ENCODE data around the gene CNKSR3.

Gene CNKSR3

GRCh38 chr6:154478021-154478700 is 32.3 kb downstream of the CNKSR3 start:
- DNase-seq: no peak

- no peak for DNase-seq
Observed at GRCh38 chr6:154476494-154476893, 34.0 kb downstream of the CNKSR3 start.

DNA sequence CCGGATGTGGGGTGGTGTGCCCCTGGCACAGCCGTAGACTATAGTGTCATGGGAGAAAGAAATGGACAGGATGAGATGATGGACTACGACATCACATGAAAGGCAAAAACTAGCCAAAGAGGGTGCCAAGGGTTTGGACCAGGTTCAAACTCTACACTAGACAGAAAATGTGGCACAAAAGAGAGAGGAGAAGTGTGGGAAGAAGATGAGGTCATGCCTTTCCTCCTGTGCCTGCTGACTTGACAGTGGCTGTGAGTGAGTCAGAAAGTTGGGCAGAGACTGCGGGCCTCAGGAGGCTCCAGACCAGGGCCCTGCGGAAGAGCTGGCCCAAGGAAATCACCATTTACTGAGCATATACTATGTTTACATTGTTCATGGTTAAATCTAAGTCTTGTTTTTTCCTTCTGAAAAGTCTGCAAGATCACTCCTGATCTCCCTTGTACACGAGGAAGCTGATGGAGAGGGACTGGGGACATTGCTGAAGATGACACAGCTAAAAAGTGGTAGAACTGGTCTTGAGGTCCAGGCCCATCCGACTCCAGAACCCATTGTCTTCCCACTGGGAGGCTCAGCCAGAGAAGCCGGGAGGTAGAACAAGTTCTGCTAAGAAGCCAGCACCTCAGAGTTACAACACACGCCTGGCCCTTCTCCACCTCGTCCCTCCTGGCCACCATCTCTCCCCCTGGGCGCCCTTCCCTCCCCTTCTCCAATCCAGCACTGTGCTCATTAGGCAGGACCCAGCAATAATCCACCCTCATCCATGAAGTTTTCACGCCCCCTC is 35.6 kb downstream of the CNKSR3 start:
- DNase-seq: no peak

- DNase-seq: no peak
Observed at GRCh38 chr6:154473324-154473723, 37.2 kb downstream of the CNKSR3 start.

- no peak for DNase-seq
Observed at GRCh38 chr6:154471609-154472362, 38.7 kb downstream of the CNKSR3 start.

- no peak for DNase-seq
Observed at GRCh38 chr6:154469306-154469935, 41.1 kb downstream of the CNKSR3 start.

DNA sequence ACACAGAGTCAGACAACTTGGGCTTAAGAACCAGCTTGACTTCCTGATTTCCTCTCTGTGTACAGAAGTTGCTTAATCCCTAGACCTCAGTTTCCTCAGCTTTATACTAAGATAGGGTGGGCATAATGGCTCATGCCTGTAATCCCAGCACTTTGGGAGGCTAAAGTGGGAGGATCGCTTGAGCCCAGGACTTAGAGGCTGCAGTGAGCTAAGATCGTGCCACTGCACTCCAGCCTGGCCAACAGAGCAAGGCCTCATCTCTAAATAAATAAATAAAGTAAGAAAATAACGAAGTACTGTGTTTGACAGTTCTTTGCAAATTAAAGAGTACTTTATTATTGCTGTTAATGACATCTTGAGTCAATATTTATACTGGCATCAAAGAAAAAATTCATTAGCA is 41.7 kb downstream of the CNKSR3 start:
- no peak for DNase-seq

- no peak for DNase-seq
Observed at GRCh38 chr6:154466971-154467679, 43.4 kb downstream of the CNKSR3 start.

GRCh38 chr6:154466139-154466538 is 44.3 kb downstream of the CNKSR3 start:
- DNase-seq: no peak

GRCh38 chr6:154463573-154464419 is 46.7 kb downstream of the CNKSR3 start:
- no peak for DNase-seq

DNA sequence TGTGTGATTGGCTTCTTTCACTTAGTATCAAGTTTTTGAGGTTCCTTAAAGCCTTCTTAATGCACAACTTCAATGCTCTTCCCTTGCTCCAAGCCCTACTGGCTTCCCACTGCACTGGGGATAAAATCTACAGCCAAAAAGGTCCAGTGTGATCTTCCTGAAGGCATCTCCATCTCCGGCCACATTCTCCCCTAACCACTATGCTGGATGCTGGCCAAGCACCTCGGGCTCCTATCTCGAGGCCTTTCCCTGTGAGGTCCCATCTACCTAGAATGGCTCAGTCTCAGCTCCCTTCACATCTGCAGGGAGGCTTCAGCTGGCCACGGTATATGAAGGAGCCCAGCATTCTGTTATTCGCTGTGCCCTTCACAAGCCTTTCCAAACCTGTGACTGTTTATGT is 48.1 kb downstream of the CNKSR3 start:
- DNase-seq: no peak

DNA sequence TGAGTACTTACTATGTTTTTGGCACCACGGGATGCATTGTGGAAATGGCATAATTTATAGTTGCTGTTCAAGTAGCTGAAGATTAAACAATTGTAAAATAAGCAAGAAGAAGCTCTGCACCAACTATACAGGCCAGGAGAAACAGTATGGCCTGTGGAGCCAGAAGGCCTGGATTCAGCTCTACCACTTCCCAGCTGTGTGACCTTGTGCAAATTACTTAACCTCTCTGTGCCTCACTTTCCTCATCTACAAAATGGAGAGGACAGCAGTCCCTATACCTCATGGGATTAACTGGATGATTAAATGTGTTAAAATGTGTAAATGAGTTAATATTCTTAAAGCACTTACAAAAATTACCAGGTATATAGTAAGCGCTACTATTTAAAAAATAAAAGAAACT is 49.1 kb downstream of the CNKSR3 start:
- DNase-seq: no peak

DNA sequence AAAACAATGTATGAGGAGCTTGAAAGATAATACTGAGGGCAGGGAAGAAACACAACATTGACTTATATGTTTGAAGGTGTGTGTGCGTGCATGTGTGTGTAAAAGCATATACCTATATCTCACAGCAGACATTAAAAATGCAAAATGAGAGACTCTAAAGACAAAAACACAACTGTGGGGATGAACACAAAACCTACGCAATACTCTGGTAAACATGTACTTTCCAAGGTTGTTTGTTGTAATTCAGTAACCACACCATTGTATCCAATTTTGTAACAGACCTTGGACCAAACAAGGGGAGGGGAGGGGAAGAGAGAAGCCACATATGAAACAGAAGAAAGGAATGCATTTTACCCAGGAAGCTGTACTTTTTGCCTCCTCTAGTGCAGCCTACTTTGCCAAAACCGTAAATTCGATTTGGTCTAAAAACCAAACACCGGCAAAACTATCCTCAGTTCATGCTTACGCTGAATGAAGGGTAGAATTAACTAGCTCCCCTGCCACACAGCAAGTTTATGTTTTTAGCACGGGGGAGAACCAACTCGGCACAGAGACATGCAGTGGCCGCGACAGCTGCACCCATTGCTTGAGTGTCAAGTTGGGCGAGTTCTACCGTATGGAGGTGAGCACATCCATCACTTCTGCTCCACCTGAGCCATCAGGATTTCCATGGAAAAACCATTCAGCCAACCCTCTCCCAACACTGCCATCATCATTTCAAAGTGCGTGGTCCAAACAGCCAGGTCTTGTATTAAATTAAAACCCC is 50.0 kb downstream of the CNKSR3 start:
- no peak for DNase-seq

GRCh38 chr6:154459513-154459912 is 51.0 kb downstream of the CNKSR3 start:
- DNase-seq: no peak

DNA sequence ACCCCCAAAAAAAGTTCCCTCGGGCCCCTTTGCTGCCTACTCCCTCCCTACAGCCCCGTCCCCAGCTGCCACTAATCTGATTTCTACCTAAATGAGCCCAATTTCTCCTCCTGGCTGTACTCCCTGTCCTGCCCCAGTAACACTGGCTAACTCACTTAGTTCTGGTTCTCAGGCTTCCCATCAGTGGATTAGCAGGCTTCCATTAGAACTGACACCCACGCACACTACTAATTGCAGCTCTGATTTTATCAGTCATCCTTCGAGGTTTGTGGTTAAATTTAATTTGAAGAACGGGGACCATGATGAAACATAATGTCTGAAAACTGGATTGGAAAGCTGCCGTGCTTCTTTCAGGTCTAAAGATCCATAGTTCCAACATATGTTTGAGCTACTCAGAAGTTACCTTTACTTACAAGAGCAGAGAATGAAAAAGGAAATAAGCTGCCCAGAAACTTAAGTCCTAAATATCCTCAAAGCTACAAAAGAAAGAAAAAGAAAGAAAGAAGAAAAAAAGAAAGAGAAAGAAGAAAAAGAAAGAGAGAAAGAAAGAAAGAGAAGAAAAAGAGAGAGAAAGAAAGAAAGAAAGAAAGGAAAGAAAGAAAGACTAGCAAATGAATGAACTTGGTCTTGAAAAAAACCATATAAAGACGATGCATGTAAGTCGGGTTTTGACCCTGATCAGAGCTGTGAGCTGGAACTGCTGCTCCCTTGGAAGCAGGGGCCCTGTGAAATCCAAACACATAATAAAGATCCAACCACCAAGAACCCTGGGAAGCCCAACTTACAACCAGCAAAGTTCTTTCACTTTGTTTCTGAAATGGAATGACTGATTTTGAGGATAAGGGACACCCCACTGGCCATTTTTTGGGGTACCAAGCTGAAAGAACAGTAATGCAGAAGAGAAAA is 51.7 kb downstream of the CNKSR3 start:
- no peak for DNase-seq

GRCh38 chr6:154457881-154458284 is 52.6 kb downstream of the CNKSR3 start:
- no peak for DNase-seq

- DNase-seq: no peak
Observed at GRCh38 chr6:154457046-154457713, 53.3 kb downstream of the CNKSR3 start.

- DNase-seq: no peak
Observed at GRCh38 chr6:154453329-154453728, 57.2 kb downstream of the CNKSR3 start.

DNA sequence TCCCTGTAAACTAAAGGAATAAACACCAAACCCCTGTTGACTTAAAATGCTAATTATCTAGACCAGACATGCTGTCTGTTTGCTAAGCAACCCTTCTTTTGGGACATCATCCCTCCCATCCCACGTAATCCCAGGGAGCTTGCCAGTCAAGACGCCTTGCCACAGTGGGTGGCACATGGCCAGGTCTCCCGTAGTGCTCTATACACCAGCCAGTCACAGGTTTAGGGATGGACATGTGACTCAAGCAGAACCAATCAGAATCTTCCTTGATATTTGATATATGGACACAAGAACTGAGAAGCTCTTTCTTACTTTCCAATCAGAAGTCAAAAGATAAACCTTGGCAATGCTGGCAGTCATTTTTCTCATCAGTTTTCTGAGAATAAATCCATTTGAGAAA is 60.0 kb downstream of the CNKSR3 start:
- no peak for DNase-seq
